Epithelial cell of prostate (primary cell): ENCODE measurements around the gene CIDEA.

Experiments used
- DNase-seq: peaks from one replicate; pipeline ENCODE4 v3.0.0-alpha.2; 2011; ENCODE audit warnings: low read depth, low spot score
- H3K27ac ChIP-seq: fragments of 450-650 bp; 2 replicates; pipeline ENCODE4 v1.5.1; 2017; ENCODE audit warnings: mild to moderate bottlenecking

CIDEA gene

DNA sequence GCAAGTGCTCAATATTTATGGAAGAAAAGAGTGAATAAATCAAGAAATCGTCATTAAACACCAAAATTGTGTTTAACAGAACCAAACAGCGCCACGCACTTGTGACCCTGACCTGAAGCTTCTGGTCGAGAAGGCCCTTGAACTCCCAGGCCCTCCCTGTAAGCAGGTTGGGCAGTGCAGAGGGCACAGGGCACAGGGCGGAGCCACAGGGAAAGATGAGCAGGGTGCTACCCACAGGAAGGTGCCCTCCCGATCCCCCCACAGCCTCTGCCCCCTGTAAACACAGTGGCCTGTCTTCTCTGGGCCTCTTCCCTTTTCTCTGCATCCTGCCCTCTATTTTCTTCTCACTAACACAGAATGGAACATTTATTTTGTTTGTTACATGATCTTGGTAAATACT lies 37.0 kb downstream of the CIDEA start:
- no peak for DNase-seq
- H3K27ac ChIP-seq = no peak overlapping the region

DNA sequence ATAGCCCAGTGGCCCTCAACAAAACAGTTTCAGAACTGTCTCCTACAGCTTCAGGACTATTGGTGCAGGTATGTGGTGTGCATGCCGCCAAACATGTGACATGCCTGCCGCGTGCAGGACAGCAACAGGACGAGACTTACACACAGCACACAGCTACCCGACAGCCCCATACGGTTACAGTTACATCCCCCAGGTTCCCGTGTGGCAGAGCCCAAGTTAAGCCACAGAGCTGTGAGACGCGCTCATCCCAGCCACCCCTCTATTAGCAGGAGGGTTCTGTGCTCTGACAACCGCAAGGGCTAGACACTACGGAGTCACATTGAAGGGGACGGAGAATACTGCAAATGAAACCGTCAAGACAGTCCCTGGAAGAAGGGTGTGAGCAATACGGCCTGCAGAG lies 37.5 kb downstream of the CIDEA start:
- no peak for DNase-seq
- no peak overlapping the region for H3K27ac ChIP-seq

GRCh38 chr18:12293831-12294230 lies 39.7 kb downstream of the CIDEA start:
- H3K27ac ChIP-seq = no peak overlapping the region
- DNase-seq = no peak

DNA sequence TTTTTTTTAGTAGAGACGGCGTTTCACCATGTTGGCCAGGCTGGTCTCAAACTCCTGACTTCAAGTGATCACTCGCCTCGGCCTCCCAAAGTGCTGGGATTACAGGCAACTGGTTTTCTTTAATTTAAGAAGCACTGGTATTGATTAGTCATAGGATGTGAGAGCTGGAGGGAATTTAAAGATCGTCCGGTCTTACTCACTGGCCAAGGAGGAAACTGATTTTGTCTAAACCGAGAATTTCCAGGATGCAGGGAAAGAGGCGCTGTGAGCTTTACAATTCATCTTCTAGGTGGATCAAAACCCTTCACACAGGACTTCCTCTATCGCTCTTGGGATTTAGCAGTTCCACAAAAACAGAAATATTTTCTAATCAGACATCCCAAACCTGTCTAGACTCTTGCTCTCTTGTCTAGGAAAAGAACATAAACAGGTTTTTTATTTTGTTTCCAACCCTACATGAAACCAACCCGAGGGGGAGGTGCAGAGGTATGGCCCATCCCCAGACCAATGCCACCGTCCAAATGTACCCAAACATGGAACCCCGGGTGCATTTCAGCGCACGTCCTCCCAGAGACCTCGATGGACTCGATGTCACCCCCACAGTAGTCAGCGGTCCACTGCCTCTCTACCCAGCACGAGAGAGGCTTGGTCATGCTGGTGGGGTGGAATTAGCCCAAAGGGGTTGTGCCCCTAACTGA lies 41.4 kb downstream of the CIDEA start:
- peak overlapping the region; percentile 63 for H3K27ac ChIP-seq
- DNase-seq = no peak

DNA sequence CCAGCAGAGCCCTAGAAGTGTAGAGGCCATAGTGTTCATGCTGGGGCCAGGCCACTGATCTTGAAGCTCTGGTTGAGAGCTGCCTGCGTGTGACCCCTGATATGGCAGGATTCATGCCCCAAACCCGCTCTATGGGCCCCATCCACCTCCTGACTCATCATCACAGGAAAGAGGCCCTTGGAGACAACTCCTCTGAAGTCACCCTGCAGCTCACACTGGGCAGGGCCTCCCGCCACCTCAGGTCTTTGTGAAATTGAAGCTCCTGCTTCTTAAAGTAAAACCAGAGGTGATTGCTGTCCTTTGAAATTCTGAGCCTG lies 41.9 kb downstream of the CIDEA start:
- DNase-seq = no peak

GRCh38 chr18:12296457-12296856 lies 42.3 kb downstream of the CIDEA start:
- H3K27ac ChIP-seq = peak overlapping the region; percentile 63
- no peak for DNase-seq

More for the DNA sequence above, 41.9 kb downstream of the CIDEA start:
- peak overlapping the region; percentile 63 for H3K27ac ChIP-seq

DNA sequence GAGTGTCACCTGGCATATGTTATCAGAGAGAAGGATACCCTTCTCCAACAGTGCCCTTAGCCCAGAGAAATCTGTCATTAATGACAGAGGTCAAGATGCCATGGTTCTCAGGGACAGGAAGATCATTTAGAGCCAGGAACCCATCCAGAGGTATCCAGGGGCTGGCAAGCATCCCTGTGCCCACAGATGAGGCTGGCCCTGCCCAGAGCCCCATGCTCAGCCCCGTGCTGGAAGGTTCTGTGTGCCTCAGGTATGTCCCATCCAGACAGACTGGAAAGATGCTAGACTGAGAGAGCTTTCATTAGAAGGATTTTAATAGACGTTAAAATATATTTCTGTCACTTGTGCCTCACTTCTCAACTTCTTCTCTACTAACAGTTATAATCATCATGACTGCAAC lies 45.7 kb downstream of the CIDEA start:
- no peak overlapping the region for H3K27ac ChIP-seq
- no peak for DNase-seq

DNA sequence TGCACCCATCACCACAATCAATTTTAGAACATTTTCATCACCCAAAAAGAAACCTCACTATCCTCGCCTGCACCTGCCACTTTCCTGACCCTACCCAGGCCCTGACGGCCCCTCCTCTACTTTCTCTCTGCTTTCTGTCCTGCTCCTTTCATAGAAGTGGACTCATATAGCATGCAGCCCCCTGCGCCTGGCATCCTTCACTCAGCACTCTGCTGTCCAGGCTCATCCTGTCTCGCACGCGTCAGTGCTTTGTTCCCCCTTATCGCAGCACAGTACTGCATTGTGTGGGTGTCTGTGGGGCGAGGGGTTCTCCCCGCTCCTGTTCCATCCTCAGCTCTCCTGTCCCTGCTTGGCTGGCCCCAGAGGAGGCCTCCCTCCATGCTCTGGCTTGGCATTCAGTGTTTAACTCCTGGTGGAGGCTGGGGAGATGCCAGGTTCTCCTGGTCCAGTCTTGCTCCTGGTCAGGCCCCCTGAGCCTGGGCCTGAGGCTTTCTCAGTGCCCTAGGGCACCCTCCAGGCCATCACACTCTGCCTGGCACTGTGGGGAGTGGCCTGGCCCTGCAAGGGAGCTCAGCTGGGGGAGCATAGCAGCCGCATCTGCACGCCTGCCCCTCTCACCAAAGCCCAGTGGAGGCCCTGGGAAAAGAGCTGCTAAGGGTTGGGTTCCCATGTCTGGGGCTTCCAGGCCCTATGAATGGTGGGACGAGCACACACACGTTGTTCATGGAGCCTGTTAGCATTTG lies 47.3 kb downstream of the CIDEA start:
- no peak overlapping the region for H3K27ac ChIP-seq

DNA sequence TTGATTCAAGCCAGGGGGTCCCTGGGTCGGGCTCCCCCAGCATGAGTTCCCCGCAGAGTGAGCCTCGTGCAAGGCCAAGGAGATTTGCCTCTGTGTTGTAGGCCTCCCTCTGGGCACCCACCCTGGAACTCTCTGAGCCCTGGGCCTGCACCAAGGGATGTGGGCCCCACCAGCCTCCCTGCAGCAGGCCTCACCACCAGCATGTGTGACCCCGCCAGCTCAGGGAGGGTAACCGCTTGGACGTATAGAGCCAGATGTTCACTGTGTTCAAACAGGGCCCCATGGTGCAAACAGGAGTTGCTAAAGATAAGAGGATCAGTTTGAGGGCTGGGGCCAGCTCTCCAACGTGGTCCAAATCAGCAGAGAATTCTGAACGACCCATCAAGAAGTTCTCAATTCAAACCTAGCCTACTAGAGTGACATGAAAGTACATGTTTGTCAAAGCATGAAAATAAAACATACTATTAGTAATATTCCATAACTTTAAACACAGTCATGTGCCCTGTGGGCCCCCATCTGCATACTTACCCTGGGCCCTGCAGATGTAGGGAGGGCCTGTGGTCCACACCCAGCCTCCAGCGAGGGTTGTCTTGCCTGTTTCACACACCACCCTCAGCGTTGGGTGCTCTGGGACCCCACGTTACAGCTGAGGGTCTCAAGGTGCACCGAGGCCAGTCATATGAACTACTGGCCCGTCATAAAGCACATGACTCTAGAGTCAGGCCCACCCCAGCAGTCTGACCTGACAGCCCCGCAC lies 48.4 kb downstream of the CIDEA start:
- no peak for DNase-seq
- no peak overlapping the region for H3K27ac ChIP-seq

More for the DNA sequence above, 47.3 kb downstream of the CIDEA start:
- DNase-seq = no peak

- DNase-seq = no peak
- peak overlapping the region; percentile 58 for H3K27ac ChIP-seq
Measured at GRCh38 chr18:12304351-12305210, 50.4 kb downstream of the CIDEA start.

GRCh38 chr18:12305211-12305610 lies 51.0 kb downstream of the CIDEA start:
- DNase-seq = no peak

DNA sequence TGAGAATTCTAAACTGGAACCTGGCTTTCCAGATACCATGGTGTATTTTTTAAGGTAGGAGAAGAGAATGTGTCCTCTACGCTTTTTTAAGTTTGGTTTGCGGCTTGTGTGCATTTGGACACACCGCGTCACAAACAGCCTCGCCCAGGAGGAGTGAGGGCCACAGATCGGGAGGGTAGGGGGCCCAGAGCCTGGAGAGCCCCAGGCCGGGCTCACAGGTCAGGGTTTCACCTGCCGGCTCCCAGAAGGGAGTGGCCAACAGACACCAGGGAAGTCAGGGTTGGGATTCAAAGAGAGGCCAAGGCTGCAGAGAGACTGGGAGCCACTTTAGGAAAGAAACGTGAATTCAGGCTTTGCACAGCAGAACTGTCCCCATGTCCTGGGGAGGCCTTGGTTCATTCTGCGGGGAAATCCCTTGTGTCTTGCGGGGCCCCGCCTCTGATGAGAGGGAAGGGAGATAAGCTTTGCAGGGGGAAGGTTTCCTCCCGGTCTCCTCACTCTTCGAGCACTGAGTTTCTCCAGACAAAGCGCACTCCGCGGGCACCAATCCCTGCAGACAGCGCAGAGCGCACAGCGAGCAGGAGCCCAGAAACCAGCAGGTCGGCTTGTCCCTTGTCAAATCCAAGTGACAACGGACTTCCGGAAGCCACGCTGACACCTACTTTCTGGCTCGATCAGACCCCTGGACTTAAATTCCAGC lies 51.9 kb downstream of the CIDEA start:
- peak overlapping the region; percentile 97 for H3K27ac ChIP-seq
- DNase-seq = no peak

More at GRCh38 chr18:12305211-12305610, 51.0 kb downstream of the CIDEA start:
- peak overlapping the region; percentile 58 for H3K27ac ChIP-seq

DNA sequence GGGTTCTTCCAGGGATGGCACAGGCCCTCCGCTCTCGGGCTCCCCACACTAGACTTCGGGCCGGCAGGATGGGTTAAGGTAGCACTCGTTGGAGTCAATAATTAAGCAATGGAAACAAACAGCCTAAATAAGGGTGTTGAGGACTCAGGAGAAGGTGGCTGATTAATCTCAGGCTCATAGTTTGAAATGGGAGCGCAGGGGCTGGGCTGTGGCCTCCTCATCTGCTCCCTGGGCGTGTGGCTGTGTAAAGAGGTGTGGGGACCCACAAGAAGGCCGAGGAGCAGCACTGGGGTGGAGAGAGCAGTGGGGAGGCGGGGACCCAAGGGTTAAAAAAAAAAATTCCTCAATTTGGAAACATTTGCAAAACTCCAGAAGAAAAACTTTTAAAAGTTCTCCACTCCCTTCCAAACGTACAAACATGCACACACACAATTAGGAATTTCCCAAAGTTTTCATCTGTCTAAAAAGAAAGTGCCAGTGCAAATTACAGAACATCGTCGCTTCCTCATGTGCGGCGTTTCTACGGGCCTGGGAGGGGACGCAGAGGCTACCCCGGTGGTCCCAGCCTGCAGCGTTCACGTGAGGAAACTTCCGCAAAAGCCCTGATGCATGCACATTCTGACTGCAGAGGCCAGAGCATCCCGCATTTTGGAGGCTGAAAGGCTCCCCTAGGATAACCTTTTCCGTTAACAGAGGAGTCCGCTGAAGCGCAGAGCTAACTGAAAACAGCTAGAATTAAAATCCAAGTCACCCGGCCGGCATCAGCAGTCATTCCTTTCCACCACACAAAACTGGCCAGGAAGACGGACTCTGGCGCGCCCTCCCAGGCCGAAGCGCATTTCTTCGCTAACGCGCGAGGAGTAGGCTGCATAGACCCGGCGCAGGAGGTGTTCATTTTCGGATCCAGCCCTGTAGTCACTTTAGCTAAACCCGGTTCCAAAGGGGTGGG lies 52.9 kb downstream of the CIDEA start:
- peak overlapping the region; percentile 97 for H3K27ac ChIP-seq
- DNase-seq = no peak

- H3K27ac ChIP-seq = peak within 1 kb of the TSS; percentile 97
- DNase-seq = no peak
Measured at GRCh38 chr18:12307701-12308385, 53.7 kb downstream of the CIDEA start, which contains the start of gene TUBB6. Gene TUBB6, plus strand, starts transcription at chr18:12308241. Its CDS starts 52 bp downstream, at chr18:12308293.

DNA sequence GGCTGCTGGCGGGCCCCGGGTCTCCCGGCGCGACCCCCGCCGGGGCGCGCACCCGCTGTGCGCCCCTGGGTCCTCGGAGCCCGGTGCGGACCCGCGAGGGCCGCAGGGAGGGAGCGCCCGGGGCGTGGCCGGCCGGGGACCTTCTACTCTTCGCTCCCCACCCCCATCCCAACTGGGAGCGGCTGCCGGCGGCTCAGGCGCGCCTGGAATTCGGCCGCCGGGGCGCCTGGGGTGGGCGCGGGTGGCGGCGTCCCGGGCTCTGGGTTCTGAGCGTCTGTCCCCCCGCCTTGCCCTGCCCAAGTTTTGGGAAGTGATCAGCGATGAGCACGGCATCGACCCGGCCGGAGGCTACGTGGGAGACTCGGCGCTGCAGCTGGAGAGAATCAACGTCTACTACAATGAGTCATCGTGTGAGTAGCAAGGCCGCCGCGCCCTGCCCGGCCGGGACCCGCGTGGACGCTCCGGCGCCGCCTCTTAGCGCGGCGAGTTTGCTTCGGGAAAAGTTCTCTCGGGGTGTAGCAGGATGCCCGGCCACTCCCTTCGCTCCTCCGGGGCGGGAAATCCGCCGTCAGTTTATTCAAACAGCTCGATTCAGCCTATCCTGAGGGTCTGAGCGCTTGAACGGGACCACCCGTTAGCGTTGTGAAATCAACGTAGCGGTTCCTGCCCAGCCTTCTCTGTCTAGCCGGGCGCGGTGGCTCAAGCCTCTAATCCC lies 54.4 kb downstream of the CIDEA start:
- DNase-seq = no peak
- peak overlapping the region; percentile 97 for H3K27ac ChIP-seq

GRCh38 chr18:12309683-12310198 lies 55.6 kb downstream of the CIDEA start:
- H3K27ac ChIP-seq = peak overlapping the region; percentile 97

DNA sequence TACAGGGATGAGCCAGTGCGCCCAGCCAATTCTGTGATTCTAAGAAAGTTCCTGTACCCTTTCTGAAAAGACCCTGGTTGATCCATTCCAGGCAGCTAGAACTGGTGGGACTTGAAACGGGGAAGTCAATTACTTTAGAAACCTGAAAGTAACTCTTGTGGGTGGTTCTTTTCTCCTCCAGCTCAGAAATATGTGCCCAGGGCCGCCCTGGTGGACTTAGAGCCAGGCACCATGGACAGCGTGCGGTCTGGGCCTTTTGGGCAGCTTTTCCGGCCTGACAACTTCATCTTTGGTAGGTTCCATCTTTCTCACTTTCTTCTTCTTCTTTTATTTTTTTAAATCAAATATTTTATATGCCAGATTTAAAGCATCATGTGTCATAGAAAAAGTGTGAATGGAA lies 56.6 kb downstream of the CIDEA start:
- DNase-seq = no peak
- peak overlapping the region; percentile 97 for H3K27ac ChIP-seq

More at GRCh38 chr18:12309683-12310198, 55.6 kb downstream of the CIDEA start:
- no peak for DNase-seq
